Daoy (cell line): ENCODE measurements around the gene SHB. TPM values are rescaled to one million over a fixed set of nuclear protein-coding genes. Genes with fewer than 3 reads are reported as not detected.
A peak's percentile ranks its signal among the peaks of the same experiment; 100 is the strongest.

Experiments
- DNase-seq: peaks from one replicate; pipeline ENCODE4 v3.0.0-alpha.2; 2015; ENCODE audit warnings: low read depth
- total RNA-seq: library from RNA; depleted of rRNA; stranded (reverse); fragments of >200 nt; shearing (Covaris generic); gene quantifications from 2 replicates; pipeline ENCODE4 v1.2.3, GENCODE V29; 2014

The SHB gene
- total RNA-seq, 1 experiment from 2014 or later: 27.4 TPM

DNA sequence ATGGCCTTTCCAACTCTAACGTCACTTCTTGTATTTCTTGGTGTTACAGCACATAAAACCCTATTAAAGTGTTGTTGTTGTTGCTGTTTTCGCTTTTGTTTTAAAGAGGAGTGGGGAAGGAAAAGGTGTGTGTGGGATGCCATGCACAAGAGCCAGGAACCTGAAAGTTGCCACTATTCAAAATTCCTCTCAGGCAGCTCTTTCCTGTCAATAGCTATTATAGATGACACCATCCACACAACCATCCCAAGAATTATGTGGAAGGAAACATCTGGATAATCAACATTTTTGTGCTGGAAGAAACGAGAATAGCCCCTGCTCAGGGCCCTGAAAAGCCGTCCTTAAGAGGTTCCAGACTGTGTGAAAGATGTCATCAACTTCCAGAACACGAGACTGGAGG is 79.3 kb downstream of the SHB start:
- DNase-seq: no peak

DNA sequence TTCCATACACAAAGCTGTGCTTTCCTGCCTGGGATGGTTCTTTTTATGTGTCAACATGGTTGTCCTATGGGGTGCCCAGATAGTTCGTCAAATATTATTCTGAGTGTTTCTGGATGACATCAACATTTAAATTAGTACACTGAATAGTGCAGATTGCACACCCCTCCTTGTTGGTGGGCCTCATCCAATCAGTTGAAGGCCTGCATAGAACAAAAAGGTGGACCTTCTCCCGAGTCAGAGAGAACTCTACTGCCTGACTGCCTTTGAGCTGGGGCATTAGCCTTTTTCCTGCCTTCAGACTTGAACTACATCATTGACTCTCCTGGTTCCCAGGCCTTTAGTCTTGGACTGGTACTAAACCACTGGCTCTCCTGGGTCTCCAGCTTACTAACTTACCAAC is 80.4 kb downstream of the SHB start:
- no peak for DNase-seq

DNA sequence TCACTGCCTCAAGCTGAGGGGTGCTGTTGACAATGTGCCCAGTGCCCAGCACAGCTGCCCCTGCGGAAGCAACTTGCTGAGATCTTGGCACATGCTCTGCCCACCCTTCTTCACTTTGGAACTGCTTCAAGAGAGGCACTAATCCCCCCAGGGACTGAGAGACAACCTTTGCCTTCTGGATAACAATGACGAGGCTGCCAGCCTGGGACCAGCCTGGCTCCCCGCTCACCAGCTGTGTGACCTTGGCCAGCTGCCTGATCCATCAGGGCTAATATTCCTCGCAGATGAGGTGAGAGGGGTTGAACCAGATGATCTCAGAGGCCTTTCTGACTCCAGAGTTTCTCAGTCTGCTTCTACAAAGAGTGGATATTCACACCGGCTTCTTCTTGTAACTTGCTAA is 81.0 kb downstream of the SHB start:
- DNase-seq: no peak

DNA sequence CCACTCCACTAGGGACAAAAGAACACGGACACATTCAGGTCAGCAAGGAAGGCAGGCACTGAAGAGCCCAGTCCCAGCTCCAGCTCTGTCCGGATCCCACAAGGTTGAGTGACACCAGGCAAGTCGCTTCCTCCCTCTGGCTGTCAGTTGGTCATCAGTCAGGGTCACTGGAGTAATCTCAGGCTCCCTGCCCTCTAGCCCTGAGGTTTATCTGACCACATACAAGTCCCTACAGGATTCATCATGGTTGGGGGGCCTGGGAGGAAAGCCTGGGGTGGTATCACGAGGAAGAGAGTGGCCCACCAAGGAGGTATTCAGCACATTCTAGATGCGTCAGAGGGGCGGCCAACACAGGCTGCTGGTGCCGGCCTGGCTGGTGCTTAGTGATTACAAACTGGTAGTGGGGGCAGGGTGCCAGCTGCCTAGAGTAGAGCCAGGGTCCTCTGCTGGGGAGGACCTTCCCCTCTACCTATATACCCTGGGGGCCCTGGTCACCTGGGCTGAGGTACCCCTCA is 81.5 kb downstream of the SHB start:
- DNase-seq: no peak

DNA sequence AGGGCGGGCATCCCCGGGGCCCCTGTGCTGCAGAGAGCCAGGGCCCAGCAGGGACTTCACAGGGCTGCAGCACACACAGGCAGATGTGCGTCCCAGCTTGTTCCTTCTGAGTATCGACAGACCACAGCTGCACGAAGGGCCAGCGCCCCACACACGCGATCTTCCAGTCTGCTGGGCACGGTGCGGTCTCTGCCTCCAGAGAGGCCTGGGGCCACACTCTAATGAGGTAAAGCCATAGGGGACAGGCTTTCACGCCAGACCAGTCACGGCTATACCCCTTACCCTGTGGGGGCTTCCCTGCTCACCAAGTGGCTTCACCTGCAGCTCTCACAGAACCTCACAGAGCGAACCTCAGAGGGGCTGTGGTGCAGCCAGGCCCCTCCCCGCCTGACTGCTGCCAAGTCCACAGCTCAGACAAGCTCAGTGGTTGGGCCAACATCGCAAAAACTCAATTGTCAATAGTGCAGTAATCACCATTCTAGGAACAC is 82.2 kb downstream of the SHB start:
- DNase-seq: no peak

DNA sequence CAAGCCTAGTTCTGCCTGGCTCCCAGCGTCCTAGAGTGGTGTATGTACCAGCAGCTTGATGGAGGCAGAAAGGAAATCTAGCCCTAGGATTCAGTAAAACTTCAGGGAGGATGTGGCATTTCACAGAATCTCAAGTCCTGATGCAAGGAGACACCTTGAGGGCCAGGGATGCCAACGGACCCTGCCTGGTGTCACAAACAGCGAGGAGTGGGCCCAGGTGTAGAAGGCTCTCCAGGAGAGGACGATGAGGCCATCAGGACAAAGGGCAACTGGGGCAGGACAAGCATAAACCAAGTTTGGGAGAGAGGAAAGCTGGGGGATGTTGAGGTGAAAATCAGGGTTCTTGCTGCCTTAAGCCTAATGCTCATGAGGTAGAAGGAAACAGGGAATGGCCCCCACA is 83.0 kb downstream of the SHB start:
- DNase-seq: no peak

DNA sequence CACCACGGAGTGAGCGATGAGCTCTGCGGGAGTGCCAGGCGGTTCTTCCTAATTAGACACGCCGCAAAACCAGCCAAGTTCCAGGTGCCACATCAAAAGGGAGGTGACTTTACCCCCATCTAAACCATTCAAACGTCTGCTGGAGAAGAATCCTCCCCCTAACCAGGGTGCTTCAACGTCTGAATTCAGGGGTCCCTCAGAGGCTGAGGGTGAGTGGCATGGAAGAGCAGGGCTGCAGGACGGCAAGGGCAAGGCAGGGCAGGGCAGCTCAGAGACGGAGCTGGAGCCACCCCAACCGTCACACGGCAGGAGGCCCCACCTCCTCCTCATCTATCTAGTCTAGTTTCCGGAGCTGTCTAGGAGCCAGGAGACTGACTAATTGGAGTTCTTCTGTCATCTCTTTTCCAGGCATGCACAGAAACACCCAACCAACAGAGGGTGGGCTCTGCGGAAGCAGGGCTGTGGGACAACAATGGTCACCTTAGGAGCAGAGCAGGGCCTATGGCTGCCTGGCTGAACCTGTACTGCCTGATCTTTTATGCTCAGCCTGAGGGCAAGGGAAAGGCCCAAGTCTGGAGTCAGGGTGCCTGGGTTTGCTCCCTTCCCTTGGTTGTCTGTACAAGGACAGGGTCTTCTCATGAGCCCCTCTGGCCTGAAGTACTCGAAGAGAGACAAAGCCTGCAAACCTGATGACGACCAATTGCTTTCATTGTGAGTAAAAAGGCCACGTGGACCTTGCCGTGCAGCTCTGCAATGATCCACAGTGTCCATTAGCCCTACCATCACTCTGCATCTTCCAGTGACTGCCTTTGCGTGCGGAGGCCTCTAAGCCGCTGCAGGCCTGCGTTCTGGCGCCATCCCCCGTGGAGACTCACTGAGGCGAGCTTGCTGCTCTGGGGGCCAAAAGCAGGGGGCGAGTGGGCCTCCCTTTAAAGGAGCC is 84.1 kb downstream of the SHB start:
- DNase-seq: peak; percentile 86

DNA sequence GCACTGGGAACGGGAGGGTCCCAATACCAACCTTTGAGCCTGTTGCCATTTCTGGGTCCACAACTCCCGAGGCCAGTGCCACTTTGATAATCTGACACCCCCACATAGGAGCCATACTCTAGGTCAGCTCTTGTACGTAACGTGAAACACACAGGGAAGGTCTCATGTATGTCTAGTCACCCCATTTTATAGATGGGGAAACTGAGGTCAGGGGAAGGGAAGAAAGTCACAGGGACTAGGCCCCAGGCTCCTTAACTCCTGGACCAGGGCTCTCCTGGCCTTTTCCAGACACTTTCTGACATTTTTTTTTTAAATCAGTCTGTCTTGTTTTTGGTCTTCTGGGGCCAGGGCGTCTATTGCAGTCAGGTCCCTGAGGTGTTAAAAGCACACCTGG is 84.8 kb downstream of the SHB start:
- DNase-seq: no peak

DNA sequence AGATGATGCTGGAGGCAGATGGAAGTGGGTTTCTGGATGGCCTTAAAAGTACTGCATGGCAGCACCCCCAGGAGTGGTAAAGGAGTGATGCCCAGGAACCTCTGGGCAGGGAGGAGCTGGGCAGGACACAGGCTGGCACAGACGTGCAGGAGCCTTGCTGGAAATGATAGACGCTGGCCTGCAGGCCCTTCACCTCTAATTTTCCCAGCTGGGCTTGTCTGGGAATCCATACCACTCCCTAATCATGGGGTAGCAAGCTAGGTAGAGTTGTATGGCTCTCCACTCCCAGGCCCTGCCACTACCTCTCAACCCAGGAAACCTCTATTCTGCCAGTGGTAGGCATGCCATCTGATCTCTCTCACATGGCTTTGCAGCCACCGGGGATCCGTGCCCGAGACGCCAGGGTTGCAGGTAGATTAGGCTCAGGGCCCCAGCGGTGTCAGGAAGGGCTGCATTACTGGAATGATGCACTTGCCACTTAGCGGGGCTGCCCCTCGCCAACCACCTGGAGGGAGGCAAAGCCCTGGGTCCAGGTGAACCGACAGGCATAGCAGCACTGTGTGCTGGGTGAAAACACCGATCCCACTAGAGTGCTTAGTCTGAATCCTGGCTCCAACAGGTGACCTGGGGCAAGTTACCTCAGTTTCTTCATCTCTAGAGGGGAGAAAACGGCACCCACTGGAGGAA is 85.5 kb downstream of the SHB start:
- DNase-seq: no peak

DNA sequence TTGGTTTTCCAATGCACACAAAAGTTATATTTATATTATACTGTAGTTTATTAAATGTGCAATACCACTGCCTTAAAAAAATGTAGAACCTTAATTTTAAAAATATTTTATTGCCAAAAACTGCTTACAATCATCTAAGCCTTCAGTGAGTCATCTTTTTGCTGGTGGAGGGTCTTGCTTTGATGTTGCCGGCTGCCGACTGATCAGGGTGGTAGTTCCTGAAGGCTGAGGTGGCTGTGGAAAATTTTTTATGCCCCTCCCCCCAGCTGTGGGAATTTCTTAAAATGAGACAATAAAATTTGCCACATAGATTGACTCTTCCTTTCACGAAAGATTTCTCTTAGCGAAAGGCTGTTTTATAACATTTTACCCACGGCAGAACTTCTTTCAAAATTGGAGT is 89.2 kb downstream of the SHB start:
- DNase-seq: no peak

DNA sequence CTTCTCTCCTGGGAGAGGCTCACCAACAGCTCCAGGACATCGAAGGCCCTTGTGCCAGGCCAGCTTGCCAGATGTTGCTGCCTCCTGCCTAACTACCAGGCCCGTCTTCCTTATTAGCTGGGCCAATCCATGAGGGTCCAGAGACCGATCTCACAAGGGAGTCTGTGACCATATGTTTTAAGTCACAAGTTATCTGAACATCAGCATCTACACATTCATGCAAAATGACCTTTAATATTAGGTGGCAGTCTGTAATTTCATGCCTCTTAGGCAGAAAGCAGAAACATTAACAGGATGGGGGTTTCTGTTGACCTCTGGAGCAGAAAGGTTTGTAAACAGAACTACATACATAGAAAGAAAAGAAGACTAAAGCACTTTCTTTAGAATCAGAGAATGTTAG is 90.0 kb downstream of the SHB start:
- DNase-seq: no peak

DNA sequence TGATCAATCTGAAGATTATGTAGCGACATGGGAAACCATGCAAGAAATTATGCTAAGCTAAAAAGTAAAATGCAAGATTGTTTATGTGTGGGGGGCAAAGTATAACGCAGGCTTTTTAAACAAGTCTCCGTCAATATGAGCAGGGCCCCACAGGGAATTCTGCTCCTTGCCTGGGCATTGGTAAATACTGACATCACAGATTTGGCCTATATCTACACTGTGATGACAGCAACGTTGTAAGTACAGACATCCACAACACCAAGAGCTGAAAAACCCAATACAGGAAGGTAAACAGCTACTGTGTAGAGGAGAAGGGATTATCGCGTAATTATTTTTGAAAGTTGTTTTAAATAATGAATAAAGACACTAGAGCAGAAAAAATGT is 90.6 kb downstream of the SHB start:
- DNase-seq: no peak

DNA sequence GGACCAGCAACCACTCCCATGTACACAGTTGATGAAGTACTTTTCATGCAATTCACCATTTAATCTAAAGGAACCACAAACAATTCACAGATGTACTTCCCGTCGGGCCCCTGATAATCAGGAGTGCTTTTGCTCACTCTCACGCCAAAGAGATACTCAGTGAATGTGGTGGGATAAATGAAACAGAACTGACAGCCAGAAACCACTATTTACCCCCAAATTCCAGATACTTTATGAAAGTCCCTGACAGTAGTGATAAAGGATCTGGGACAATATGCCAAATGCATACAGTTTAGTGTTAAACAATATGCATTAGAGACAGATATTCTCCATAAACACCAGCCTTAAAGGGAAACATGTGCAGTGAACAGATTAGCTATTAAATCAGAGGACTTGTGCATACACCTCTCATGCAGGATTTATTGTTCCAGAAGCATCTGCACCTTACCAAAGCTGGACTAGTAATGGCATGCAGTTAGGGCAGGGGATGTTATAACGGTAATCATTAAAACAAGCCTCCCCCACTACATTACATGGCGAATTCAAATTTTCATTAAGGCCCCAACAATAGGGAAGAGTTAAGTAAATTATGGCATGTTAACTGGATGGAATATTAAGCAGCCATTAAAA is 91.1 kb downstream of the SHB start:
- DNase-seq: no peak

DNA sequence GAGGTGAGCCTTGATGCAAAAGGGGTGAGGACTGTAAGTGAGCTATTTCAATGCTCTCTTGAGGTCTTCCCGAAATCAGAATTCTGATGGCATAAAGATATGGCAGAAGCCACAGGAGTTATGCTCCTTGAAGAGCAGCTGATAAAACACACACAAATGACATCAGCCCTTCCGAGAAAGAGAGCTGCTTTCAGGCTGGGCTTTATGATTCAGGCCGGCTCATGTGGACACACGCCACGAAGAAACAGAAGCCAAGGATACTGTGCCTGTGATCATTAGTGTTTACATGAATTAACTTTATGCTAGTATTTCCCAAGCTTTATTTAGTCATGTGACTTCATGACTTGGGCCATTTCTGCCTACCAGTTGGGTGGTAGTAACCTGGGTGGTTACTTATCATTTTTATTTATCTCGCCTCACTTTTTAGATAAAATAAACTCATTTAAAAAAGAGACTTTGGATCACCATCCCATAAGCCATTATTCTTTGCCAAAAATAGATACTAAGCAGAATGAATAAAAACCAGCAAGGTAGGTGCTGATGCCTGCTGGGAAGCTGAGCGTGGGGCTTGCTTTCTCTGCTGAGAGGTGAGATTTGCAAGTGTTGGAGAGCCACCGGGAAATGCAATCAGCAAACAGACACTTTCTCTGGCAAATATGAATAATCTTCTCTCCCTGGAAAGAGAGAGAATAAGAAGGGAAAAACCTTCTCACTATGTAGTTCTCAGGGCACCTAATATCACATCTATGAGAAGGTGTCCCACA is 92.1 kb downstream of the SHB start:
- peak; percentile 83 for DNase-seq

DNA sequence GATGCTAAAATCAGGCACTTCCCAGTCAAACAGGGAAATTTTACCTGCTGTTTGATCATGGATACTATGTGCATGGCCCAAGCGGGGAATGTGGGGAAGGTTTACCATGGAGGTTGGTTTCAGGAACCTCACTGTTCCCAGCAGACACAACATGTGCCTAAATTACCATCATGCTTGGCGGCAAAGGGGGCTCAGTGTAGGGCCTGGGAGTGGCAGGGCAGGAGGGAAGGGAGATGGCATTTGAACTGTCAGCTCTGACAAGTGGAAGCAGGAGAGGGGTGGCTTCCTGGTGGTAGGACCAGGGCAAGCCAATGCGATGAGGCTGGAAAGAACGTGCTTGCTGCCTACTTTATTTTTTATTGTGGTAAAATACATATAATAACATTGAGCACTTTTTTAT is 93.4 kb downstream of the SHB start:
- no peak for DNase-seq

DNA sequence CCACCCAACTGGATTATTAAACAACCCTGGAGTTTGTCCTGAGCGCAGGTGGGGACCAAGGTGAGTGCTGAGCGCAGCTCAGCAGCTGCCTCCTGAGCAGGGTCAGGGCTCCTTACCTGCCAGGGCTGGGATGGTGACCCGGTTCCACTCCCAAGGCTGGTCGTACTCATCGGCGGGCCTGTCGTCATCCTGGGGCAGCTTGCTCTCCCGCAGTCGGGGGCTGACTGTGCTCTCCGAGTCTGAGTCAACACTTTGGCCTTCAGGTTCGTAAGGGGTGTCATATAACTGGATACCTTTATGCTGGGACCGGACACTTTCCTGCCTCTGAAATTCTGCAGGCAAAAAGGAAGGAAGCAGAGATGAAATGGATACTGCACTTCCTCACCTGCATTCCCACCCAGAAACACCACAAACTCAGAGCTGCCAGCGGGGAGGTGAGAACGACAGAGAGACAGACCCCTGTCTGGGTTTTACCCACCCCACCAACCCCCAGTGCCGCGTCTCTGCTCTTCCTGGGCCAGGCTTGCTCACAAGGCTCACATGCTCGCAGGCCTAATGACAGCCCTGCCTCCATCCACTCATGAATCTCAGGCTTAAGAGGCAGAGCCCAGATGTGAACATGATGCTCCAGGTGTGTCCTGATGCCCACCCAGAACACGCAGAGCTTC is 94.4 kb downstream of the SHB start:
- no peak for DNase-seq

DNA sequence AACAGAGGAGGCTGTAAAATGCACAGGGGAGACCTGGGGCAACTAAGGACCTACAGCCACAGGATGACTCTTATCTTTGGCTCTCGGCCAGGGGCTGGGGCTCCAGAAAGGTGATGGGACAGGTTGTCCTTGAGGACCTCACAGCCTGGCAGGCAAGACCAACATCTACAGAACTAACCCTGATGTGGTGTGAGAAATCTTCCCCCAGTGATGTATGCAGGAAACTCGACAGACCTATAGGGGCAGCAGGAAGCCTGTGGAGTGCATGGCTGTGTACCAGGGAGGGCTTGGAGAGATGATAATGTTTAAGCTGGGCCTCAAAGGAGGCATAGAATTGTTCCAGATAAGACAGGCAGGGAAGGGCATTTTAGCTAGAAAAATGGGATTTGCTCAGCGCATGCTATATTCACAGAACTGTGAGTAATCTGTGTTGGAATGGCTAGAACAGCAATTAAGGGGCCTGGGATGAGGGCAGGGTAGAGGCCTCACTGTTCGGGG is 96.6 kb downstream of the SHB start:
- no peak for DNase-seq

DNA sequence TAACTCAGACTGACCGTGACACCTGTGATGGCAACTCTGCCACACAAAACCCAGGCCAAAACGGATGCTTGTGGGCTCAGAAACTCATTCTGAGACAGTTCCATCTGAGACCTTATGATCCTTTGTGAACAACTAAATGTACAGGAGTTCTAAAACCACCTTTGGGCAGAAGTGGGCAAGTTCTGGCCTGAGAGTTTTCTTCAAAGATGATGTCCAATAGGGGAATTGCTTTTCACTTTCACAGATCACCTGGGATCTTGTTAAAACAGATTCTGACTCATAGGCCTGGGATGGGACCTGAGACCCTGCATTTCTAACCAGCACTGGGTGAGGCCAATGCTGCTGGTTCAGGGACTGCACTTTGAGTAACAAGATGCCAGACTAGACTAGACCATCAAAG is 97.3 kb downstream of the SHB start:
- DNase-seq: no peak

DNA sequence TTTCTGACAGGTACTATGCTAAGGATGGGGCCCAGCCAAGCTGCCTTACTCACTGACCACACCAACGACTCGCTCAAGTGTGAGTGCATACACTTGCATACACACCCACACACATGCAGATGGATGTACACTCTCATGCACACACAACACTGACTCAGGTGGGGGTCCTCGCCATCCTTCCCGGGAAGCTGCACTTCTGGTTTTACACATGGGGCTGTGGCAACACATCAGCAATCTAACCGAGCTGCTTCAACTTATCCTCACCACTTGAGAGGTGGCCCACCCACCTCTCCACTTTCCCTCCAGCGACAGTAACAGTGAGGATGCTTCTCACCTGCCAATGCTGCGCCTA is 97.9 kb downstream of the SHB start:
- no peak for DNase-seq

DNA sequence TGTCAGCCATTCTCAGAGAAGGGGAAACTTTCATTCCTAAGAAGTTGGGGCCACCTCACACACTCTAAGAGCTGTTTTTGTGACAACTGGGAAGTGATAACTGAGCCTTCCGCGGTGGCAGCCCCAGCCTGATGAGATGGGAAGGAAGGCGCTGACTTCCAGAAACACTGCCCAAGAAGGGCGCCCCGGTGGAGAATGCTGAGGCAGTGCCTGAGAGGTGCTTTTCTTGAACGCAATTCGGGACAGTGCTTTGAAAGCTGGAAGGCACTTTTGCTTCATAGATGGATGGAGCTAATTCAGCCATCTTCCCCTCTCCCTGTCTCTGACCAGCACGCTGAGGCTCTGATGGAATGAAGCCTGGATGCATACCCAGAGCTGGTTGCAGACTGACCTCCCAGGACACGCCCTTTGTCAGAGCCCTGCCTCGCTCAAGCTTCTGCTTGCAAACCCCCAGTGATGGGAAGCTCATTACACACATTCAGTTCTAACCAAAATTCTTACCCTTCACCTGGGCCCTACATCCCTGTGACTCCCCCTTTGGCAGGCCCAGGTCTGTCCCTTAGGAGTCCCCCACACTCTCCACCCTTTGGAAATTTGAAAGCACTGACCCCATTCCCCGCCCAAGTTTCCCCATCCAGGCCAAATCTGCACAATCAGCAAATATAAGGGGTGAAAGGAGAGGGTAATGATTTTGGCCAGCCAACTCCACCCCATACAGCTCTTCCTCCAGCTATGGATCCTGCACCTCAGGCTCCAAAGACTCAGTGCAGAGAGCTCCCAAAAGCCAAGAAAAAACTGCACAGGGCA is 98.5 kb downstream of the SHB start:
- no peak for DNase-seq
